ENCODE data around the gene OSR1.
"Not testable (repeated sequence)": the region's sequence is repeated elsewhere in the genome, so short reads cannot be mapped to it uniquely, and the experiment has no call there.

Gene OSR1

DNA sequence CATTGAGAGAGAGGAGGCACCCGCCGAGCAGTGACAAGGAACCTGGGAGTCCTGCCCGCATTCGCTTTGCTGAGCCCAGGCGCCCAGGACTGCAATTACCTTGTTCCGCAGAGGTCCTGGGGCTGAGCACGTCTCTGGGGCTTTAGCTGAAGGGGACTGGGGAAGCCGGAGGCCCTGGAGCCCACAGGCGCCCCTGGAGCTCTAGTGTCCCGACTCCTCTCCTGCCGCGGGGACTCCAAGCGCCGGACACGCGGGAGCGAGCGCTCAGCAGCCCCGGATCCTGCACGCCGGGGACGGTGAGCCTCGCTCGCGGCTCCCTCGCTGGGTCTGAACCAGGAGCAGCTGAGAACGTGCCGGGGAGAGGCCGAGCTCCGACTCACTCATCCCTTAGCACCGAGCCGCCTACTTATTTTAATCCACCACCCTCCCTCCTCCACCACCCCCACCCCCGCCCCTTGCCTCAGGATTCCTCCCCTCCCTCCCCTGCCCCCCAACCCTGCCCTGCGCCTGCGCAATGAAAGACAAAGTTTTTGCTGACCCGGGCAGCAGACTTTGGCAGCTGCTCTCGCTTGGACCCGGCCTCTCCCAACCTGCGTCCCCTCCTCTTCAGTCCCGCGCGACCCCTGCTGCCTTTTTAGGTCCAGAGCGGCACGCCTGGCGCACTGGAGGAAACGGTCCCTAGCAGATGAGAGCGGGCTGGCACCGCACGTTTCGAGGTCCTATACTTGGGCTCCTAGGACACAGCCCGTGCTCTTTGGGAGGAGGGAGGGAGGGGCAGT, at the start of gene OSR1:
TSS of gene OSR1 (minus strand) at position 382 of the 779 bp plus-strand sequence. CDS start 4,818 bp downstream, outside the sequence.
- H3K4me3 ChIP-seq (ENCODE audit: low read depth, low read length) = peak within 1 kb of the TSS; percentile 79
- in situ Hi-C loops (cut with HindIII; ENCODE audit: low sequenced_read_pairs) = loop anchor here (25.0 kb wide), 1 partner anchor 846 kb away; no protein-coding TSS in a partner anchor
- no peak for TF ChIP-seq CTCF (IDR thresholded peaks at IDR 0.05; ENCODE audit: low read depth, low read length)
- peak; percentile 76 for DNase-seq (ENCODE audit: low read depth, low spot score)

GRCh38 chr2:19403785-19404184, 45.4 kb upstream of the OSR1 start:
- H3K4me3 ChIP-seq (ENCODE audit: low read depth, low read length) = no peak overlapping the region
- DNase-seq (ENCODE audit: low read depth, low spot score) = no peak
- TF ChIP-seq CTCF (IDR thresholded peaks at IDR 0.05; ENCODE audit: low read depth, low read length) = no peak
- in situ Hi-C loops (cut with HindIII; ENCODE audit: low sequenced_read_pairs) = no loop called here

- DNase-seq (ENCODE audit: low read depth, low spot score) = no peak
- TF ChIP-seq CTCF (IDR thresholded peaks at IDR 0.05; ENCODE audit: low read depth, low read length) = no peak
- H3K4me3 ChIP-seq (ENCODE audit: low read depth, low read length) = no peak overlapping the region
- in situ Hi-C loops (cut with HindIII; ENCODE audit: low sequenced_read_pairs) = no loop called here
These were observed 33.8 kb upstream of the OSR1 start for GRCh38 chr2:19392191-19392590.

GRCh38 chr2:19389469-19389868, 31.0 kb upstream of the OSR1 start:
- H3K4me3 ChIP-seq (ENCODE audit: low read depth, low read length); in situ Hi-C loops (cut with HindIII; ENCODE audit: low sequenced_read_pairs); DNase-seq (ENCODE audit: low read depth, low spot score): not testable (repeated sequence)

DNA sequence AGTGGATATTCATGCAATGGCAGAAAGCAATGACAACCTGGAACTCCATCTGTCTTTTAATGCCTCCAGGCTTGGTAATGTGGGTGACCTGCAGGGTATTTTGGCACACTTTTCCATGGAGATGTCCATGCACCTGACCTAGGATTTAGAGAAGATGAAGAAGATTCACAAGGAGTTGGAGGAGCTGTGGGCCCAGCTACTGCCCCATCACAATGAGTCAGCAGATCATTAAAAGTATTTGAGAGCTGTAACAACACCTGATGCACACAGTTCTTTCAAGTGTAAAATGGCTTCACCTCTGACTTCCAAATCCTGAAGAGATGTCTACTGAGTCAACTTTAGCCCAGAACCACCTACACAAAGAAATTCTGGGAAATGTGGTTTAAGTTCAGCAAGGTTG, 22.1 kb upstream of the OSR1 start:
- in situ Hi-C loops (cut with HindIII; ENCODE audit: low sequenced_read_pairs) = no loop called here
- TF ChIP-seq CTCF (IDR thresholded peaks at IDR 0.05; ENCODE audit: low read depth, low read length) = no peak
- H3K4me3 ChIP-seq (ENCODE audit: low read depth, low read length) = no peak overlapping the region
- DNase-seq (ENCODE audit: low read depth, low spot score) = no peak

DNA sequence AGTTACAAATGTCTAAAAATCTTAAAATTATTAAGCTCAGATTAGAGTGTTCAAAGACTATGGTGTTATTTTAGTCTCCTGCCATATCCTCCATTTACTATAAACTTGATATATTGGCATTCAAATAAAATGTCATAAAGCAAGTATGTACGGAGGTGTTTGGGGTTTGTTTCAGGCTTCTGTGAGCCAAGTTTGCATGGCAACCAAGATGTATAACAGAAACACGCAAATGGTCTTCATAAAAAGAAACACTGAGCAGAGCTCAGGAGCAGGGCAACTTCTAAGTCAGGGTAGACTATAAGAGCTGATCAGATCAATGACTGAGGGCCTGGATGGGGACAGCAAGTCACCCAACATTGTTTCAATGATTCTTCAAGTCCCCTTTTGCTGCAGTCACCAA, 20.5 kb upstream of the OSR1 start:
- in situ Hi-C loops (cut with HindIII; ENCODE audit: low sequenced_read_pairs) = no loop called here
- no peak for DNase-seq (ENCODE audit: low read depth, low spot score)
- H3K4me3 ChIP-seq (ENCODE audit: low read depth, low read length) = no peak overlapping the region
- TF ChIP-seq CTCF (IDR thresholded peaks at IDR 0.05; ENCODE audit: low read depth, low read length) = no peak

DNA sequence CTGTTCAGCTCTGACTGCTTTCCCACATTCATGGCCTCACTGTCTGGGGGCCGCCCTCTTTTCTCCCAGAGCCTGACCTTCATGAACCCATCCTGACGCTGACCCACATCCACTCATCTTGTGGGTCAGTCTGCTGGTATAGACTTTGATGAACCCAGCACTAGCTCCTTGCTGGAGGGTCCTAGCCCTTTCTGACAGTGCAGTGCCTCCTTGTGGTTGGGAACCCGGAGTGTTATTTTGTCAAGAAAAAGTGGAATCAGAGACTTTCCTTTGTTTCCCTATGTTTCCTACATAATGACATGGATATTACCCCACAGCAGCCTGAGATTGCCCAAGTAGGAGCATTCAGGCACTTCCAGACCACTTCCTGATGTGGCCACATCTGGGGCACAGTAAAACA, 19.3 kb upstream of the OSR1 start:
- H3K4me3 ChIP-seq (ENCODE audit: low read depth, low read length) = no peak overlapping the region
- in situ Hi-C loops (cut with HindIII; ENCODE audit: low sequenced_read_pairs) = no loop called here
- no peak for TF ChIP-seq CTCF (IDR thresholded peaks at IDR 0.05; ENCODE audit: low read depth, low read length)
- DNase-seq (ENCODE audit: low read depth, low spot score) = no peak

Measured in astrocyte of the spinal cord (primary cell).